OCI-LY1 (cell line): ENCODE results near the gene IZUMO2.

ENCODE experiments used
- H2AFZ ChIP-seq: fragments of 200-600 bp; sonication (generic), shearing (Covaris generic); 2 replicates; pipeline ENCODE4 v1.6.0; 2014; ENCODE audit warnings: antibody characterized with exemption, mild to moderate bottlenecking, low read length
- H3F3A ChIP-seq: fragments of 200-600 bp; sonication (generic), shearing (Covaris generic); 2 replicates; pipeline ENCODE4 v1.6.0; 2014; ENCODE audit warnings: mild to moderate bottlenecking, antibody characterized with exemption, low read length, moderate library complexity; ENCODE audit not compliant: insufficient read depth
- H3K27ac ChIP-seq: fragments of 200-600 bp; sonication (generic); 2 replicates; pipeline ENCODE4 v1.5.1; 2014; ENCODE audit warnings: low read length, mixed run types, mild to moderate bottlenecking, low read depth; ENCODE audit not compliant: poor library complexity, severe bottlenecking
- H3K27me3 ChIP-seq: fragments of 200-600 bp; sonication (generic); 2 replicates; pipeline ENCODE4 v1.6.0; 2014; ENCODE audit warnings: antibody characterized with exemption, mild to moderate bottlenecking, low read length, moderate library complexity; ENCODE audit not compliant: insufficient read depth
- H3K36me3 ChIP-seq: fragments of 200-600 bp; sonication (generic); 2 replicates; pipeline ENCODE4 v1.6.1; 2014; ENCODE audit warnings: mild to moderate bottlenecking, antibody characterized with exemption, low read length, moderate library complexity, mixed read lengths; ENCODE audit not compliant: insufficient read depth
- H3K4me1 ChIP-seq: fragments of 200-600 bp; sonication (generic); 2 replicates; pipeline ENCODE4 v1.5.1; 2014; ENCODE audit warnings: mild to moderate bottlenecking, low read length, moderate library complexity; ENCODE audit not compliant: insufficient read depth, severe bottlenecking
- H3K4me2 ChIP-seq: fragments of 200-600 bp; sonication (generic), shearing (Covaris generic); 2 replicates; pipeline ENCODE4 v1.6.1; 2014; ENCODE audit warnings: low read length
- H3K4me3 ChIP-seq: fragments of 200-600 bp; sonication (generic); 2 replicates; pipeline ENCODE4 v1.5.1; 2014; ENCODE audit warnings: low read length, low read depth, mild to moderate bottlenecking, mixed read lengths; ENCODE audit not compliant: poor library complexity, severe bottlenecking
- H3K79me2 ChIP-seq: fragments of 200-600 bp; shearing (Covaris generic); 2 replicates; pipeline ENCODE4 v1.6.1; 2016; ENCODE audit warnings: mixed run types, low read length, mixed read lengths; ENCODE audit not compliant: insufficient read depth
- H3K9ac ChIP-seq: fragments of 200-600 bp; sonication (generic), shearing (Covaris generic); 2 replicates; pipeline ENCODE4 v1.6.1; 2014; ENCODE audit warnings: mild to moderate bottlenecking, low read length, mixed read lengths
- H3K9me2 ChIP-seq: fragments of 200-600 bp; sonication (generic), shearing (Covaris generic); 2 replicates; pipeline ENCODE4 v1.6.1; 2014; ENCODE audit warnings: low read depth, mild to moderate bottlenecking, low read length, mixed read lengths
- H3K9me3 ChIP-seq: fragments of 200-600 bp; shearing (Covaris generic); 2 replicates; pipeline ENCODE4 v1.6.1; 2014; ENCODE audit warnings: low read length, mixed read lengths
- H4K20me1 ChIP-seq: fragments of 200-600 bp; sonication (generic), shearing (Covaris generic); 2 replicates; pipeline ENCODE4 v1.6.0; 2016; ENCODE audit warnings: mild to moderate bottlenecking, low read length; ENCODE audit not compliant: insufficient read depth
- CTCF ChIP-seq: fragments of 200-600 bp; sonication (generic), shearing (Covaris generic); IDR thresholded peaks from 2 replicates; pipeline ENCODE4 v1.5.1; 2017; ENCODE audit warnings: mild to moderate bottlenecking, antibody characterized with exemption, low read length, moderate library complexity, mixed read lengths
- EZH2 ChIP-seq: fragments of 200-600 bp; sonication (generic), shearing (Covaris generic); IDR thresholded peaks from 2 replicates; pipeline ENCODE4 v1.8.0; 2017; ENCODE audit warnings: borderline replicate concordance, mixed run types, mild to moderate bottlenecking, antibody characterized with exemption, low read length, moderate library complexity, mixed read lengths

The IZUMO2 gene

GRCh38 chr19:50184196-50184595 is 21.1 kb upstream of the IZUMO2 start:
- no peaks in the 10 kb centered on the region for H3K9me2 ChIP-seq

GRCh38 chr19:50181121-50181520 is 18.0 kb upstream of the IZUMO2 start:
- Histone ChIP-seq H4K20me1 (no peaks in the 10 kb centered on the region), H3K79me2 (no peaks in the 10 kb centered on the region), H3F3A (no peaks in the 10 kb centered on the region), H3K27me3 (no peaks in the 10 kb centered on the region), H3K4me1 (no peaks in the 10 kb centered on the region), H3K9ac (no peak overlapping the region), H3K9me3 (no peaks in the 10 kb centered on the region), H2AFZ (no peak overlapping the region), H3K27ac (no peak overlapping the region), H3K36me3 (no peaks in the 10 kb centered on the region), H3K4me2 (no peak overlapping the region), H3K9me2 (no peaks in the 10 kb centered on the region), H3K4me3 (no peak overlapping the region)
- no peak for TF ChIP-seq CTCF
- TF ChIP-seq EZH2: no peak

More at GRCh38 chr19:50184196-50184595, 21.1 kb upstream of the IZUMO2 start:
- Histone ChIP-seq H2AFZ (no peak overlapping the region), H3K4me2 (no peak overlapping the region), H3K9me3 (no peaks in the 10 kb centered on the region), H3K27ac (no peak overlapping the region), H3K36me3 (no peaks in the 10 kb centered on the region), H4K20me1 (no peaks in the 10 kb centered on the region), H3K4me3 (no peak overlapping the region), H3K27me3 (no peaks in the 10 kb centered on the region), H3K79me2 (no peaks in the 10 kb centered on the region), H3K4me1 (no peaks in the 10 kb centered on the region), H3F3A (no peaks in the 10 kb centered on the region), H3K9ac (no peak overlapping the region)
- TF ChIP-seq EZH2 (no peak), CTCF (no peak)

- Histone ChIP-seq H3K27ac (no peak overlapping the region), H3K4me3 (no peak overlapping the region), H3K36me3 (no peaks in the 10 kb centered on the region), H3K4me2 (no peak overlapping the region), H4K20me1 (no peaks in the 10 kb centered on the region), H3K4me1 (no peaks in the 10 kb centered on the region), H3K79me2 (no peaks in the 10 kb centered on the region), H2AFZ (no peak overlapping the region), H3K27me3 (no peaks in the 10 kb centered on the region), H3K9me3 (no peaks in the 10 kb centered on the region), H3F3A (no peaks in the 10 kb centered on the region), H3K9me2 (no peaks in the 10 kb centered on the region), H3K9ac (no peak overlapping the region)
- TF ChIP-seq CTCF (no peak), EZH2 (no peak)
Measured at GRCh38 chr19:50178859-50179537, 15.9 kb upstream of the IZUMO2 start.
